ENCODE measurements around the gene BTBD9.

BTBD9 gene

GRCh38 chr6:38268342-38268741 is 371.4 kb downstream of the BTBD9 start:
- no peak for FAIRE-seq
- TF ChIP-seq POLR2AphosphoS5 (IDR thresholded peaks at IDR 0.05; ENCODE audit: low read depth, low read length) (no peak), POLR2A (IDR thresholded peaks at IDR 0.05; ENCODE audit: low read depth, low read length) (no peak), TAF1 (IDR thresholded peaks at IDR 0.05; ENCODE audit: borderline replicate concordance, low read depth, low read length) (no peak)
- DNase-seq (ENCODE audit: insufficient read length): no peak

- DNase-seq (ENCODE audit: insufficient read length): no peak
- TF ChIP-seq TAF1 (IDR thresholded peaks at IDR 0.05; ENCODE audit: borderline replicate concordance, low read depth, low read length) (no peak), POLR2AphosphoS5 (IDR thresholded peaks at IDR 0.05; ENCODE audit: low read depth, low read length) (no peak), POLR2A (IDR thresholded peaks at IDR 0.05; ENCODE audit: low read depth, low read length) (no peak)
- no peak for FAIRE-seq
Measured at GRCh38 chr6:38266921-38267354, 372.8 kb downstream of the BTBD9 start.

GRCh38 chr6:38264605-38265004 is 375.1 kb downstream of the BTBD9 start:
- FAIRE-seq (no peak), DNase-seq (ENCODE audit: insufficient read length) (no peak)
- TF ChIP-seq TAF1 (IDR thresholded peaks at IDR 0.05; ENCODE audit: borderline replicate concordance, low read depth, low read length): no peak
- TF ChIP-seq POLR2AphosphoS5 (IDR thresholded peaks at IDR 0.05; ENCODE audit: low read depth, low read length): no peak

- no peak for TF ChIP-seq POLR2A (IDR thresholded peaks at IDR 0.05; ENCODE audit: low read depth, low read length)
- TF ChIP-seq POLR2AphosphoS5 (IDR thresholded peaks at IDR 0.05; ENCODE audit: low read depth, low read length): no peak
- TF ChIP-seq TAF1 (IDR thresholded peaks at IDR 0.05; ENCODE audit: borderline replicate concordance, low read depth, low read length): no peak
- FAIRE-seq (no peak), DNase-seq (ENCODE audit: insufficient read length) (no peak)
Measured at GRCh38 chr6:38262609-38263008, 377.1 kb downstream of the BTBD9 start.

GRCh38 chr6:38262026-38262425 is 377.7 kb downstream of the BTBD9 start:
- DNase-seq (ENCODE audit: insufficient read length) (no peak), FAIRE-seq (peak; percentile 24)
- TF ChIP-seq TAF1 (IDR thresholded peaks at IDR 0.05; ENCODE audit: borderline replicate concordance, low read depth, low read length): no peak
- no peak for TF ChIP-seq POLR2A (IDR thresholded peaks at IDR 0.05; ENCODE audit: low read depth, low read length)
- TF ChIP-seq POLR2AphosphoS5 (IDR thresholded peaks at IDR 0.05; ENCODE audit: low read depth, low read length): no peak

GRCh38 chr6:38261626-38262025 is 378.1 kb downstream of the BTBD9 start:
- no peak for FAIRE-seq
- TF ChIP-seq POLR2A (IDR thresholded peaks at IDR 0.05; ENCODE audit: low read depth, low read length) (no peak), TAF1 (IDR thresholded peaks at IDR 0.05; ENCODE audit: borderline replicate concordance, low read depth, low read length) (no peak), POLR2AphosphoS5 (IDR thresholded peaks at IDR 0.05; ENCODE audit: low read depth, low read length) (no peak)
- no peak for DNase-seq (ENCODE audit: insufficient read length)

GRCh38 chr6:38259736-38260135 is 380.0 kb downstream of the BTBD9 start:
- no peak for FAIRE-seq
- no peak for DNase-seq (ENCODE audit: insufficient read length)
- TF ChIP-seq POLR2AphosphoS5 (IDR thresholded peaks at IDR 0.05; ENCODE audit: low read depth, low read length) (no peak), TAF1 (IDR thresholded peaks at IDR 0.05; ENCODE audit: borderline replicate concordance, low read depth, low read length) (no peak), POLR2A (IDR thresholded peaks at IDR 0.05; ENCODE audit: low read depth, low read length) (no peak)

- FAIRE-seq (no peak), DNase-seq (ENCODE audit: insufficient read length) (no peak)
- no peak for TF ChIP-seq POLR2AphosphoS5 (IDR thresholded peaks at IDR 0.05; ENCODE audit: low read depth, low read length)
- TF ChIP-seq POLR2A (IDR thresholded peaks at IDR 0.05; ENCODE audit: low read depth, low read length): no peak
- TF ChIP-seq TAF1 (IDR thresholded peaks at IDR 0.05; ENCODE audit: borderline replicate concordance, low read depth, low read length): no peak
Measured at GRCh38 chr6:38248500-38249234, 391.1 kb downstream of the BTBD9 start.

- FAIRE-seq: no peak
- no peak for DNase-seq (ENCODE audit: insufficient read length)
- TF ChIP-seq POLR2AphosphoS5 (IDR thresholded peaks at IDR 0.05; ENCODE audit: low read depth, low read length) (no peak), TAF1 (IDR thresholded peaks at IDR 0.05; ENCODE audit: borderline replicate concordance, low read depth, low read length) (no peak), POLR2A (IDR thresholded peaks at IDR 0.05; ENCODE audit: low read depth, low read length) (no peak)
Measured at GRCh38 chr6:38245295-38245694, 394.4 kb downstream of the BTBD9 start.

GRCh38 chr6:38244869-38245268 is 394.9 kb downstream of the BTBD9 start:
- TF ChIP-seq TAF1 (IDR thresholded peaks at IDR 0.05; ENCODE audit: borderline replicate concordance, low read depth, low read length): no peak
- no peak for TF ChIP-seq POLR2AphosphoS5 (IDR thresholded peaks at IDR 0.05; ENCODE audit: low read depth, low read length)
- TF ChIP-seq POLR2A (IDR thresholded peaks at IDR 0.05; ENCODE audit: low read depth, low read length): no peak
- DNase-seq (ENCODE audit: insufficient read length): no peak
- no peak for FAIRE-seq

- no peak for TF ChIP-seq POLR2A (IDR thresholded peaks at IDR 0.05; ENCODE audit: low read depth, low read length)
- TF ChIP-seq TAF1 (IDR thresholded peaks at IDR 0.05; ENCODE audit: borderline replicate concordance, low read depth, low read length): no peak
- no peak for TF ChIP-seq POLR2AphosphoS5 (IDR thresholded peaks at IDR 0.05; ENCODE audit: low read depth, low read length)
- FAIRE-seq (no peak), DNase-seq (ENCODE audit: insufficient read length) (no peak)
Measured at GRCh38 chr6:38241200-38241871, 398.4 kb downstream of the BTBD9 start.
